HG02938 (cell line): ENCODE measurements around the gene CLCN4.

Experiments
- ATAC-seq: cut with Tn5 transposase; IDR thresholded peaks from one replicate; pipeline ENCODE4 v1.9.1; 2021; ENCODE audit warnings: mild to moderate bottlenecking, moderate library complexity; ENCODE audit not compliant: unreplicated experiment

Gene CLCN4

GRCh38 chrX:10128386-10128785, 28.4 kb upstream of the CLCN4 start:
- ATAC-seq = no peak

- ATAC-seq = no peak
These were observed 27.5 kb upstream of the CLCN4 start for GRCh38 chrX:10129229-10129628.

- ATAC-seq = no peak
These were observed 26.4 kb upstream of the CLCN4 start for GRCh38 chrX:10130354-10130753.

GRCh38 chrX:10133980-10134676, 22.6 kb upstream of the CLCN4 start:
- ATAC-seq = no peak

- no peak for ATAC-seq
These were observed 21.9 kb upstream of the CLCN4 start for GRCh38 chrX:10134921-10135320.

- ATAC-seq = no peak
These were observed 21.0 kb upstream of the CLCN4 start for GRCh38 chrX:10135561-10136399.

- no peak for ATAC-seq
These were observed 18.0 kb upstream of the CLCN4 start for GRCh38 chrX:10138726-10139125.

- ATAC-seq = no peak
These were observed 16.5 kb upstream of the CLCN4 start for GRCh38 chrX:10140264-10140663.

- ATAC-seq = no peak
These were observed 14.7 kb upstream of the CLCN4 start for GRCh38 chrX:10142041-10142599.

- ATAC-seq = no peak
These were observed 13.4 kb upstream of the CLCN4 start for GRCh38 chrX:10143071-10143983.

GRCh38 chrX:10146346-10146745, 10.4 kb upstream of the CLCN4 start:
- no peak for ATAC-seq

GRCh38 chrX:10152086-10152485, 4.7 kb upstream of the CLCN4 start:
- no peak for ATAC-seq

- ATAC-seq = no peak
These were observed 1.6 kb upstream of the CLCN4 start for GRCh38 chrX:10155137-10155536.

- ATAC-seq = no peak
These were observed 212 bp downstream of the CLCN4 start for GRCh38 chrX:10157032-10157341.

GRCh38 chrX:10157543-10157942, 768 bp downstream of the CLCN4 start:
- ATAC-seq = no peak

GRCh38 chrX:10158279-10159144, 1.7 kb downstream of the CLCN4 start:
- ATAC-seq = no peak

- no peak for ATAC-seq
These were observed 2.3 kb downstream of the CLCN4 start for GRCh38 chrX:10159145-10159468.

- no peak for ATAC-seq
These were observed 3.4 kb downstream of the CLCN4 start for GRCh38 chrX:10160211-10160610.

GRCh38 chrX:10163031-10163430, 6.3 kb downstream of the CLCN4 start:
- ATAC-seq = no peak

GRCh38 chrX:10164879-10165278, 8.1 kb downstream of the CLCN4 start:
- no peak for ATAC-seq
